ENCODE measurements around the gene ATL2. TPM values are rescaled to one million over a fixed set of nuclear protein-coding genes. Genes with fewer than 3 reads are reported as not detected.
"Not testable (repeated sequence)": the region's sequence is repeated elsewhere in the genome, so short reads cannot be mapped to it uniquely, and the experiment has no call there.

Gene ATL2
- total RNA-seq, 1 donor from 2014 or later, result 43.2 TPM

GRCh38 chr2:38386821-38387220 lies 9.7 kb upstream of the ATL2 start:
- intact Hi-C loops (cut with micrococcal nuclease), result no loop called here
- Mint-ChIP-seq H3K36me3 (ENCODE audit: low read depth) (no peaks in the 10 kb centered on the region), H3K9me3 (no peaks in the 10 kb centered on the region), H3K4me1 (peaks cover 10% of the 10 kb centered on the region), H3K27ac (no peak overlapping the region), H3K4me3 (no peak overlapping the region), H3K27me3 (peaks cover 13% of the 10 kb centered on the region)
- TF ChIP-seq CTCF (IDR thresholded peaks at IDR 0.05), result no peak
- DNase-seq (no peak), ATAC-seq (ENCODE audit: low read depth) (no peak)
- CTCF ChIA-PET, result no interaction called here
- POLR2A ChIA-PET, result no interaction called here

GRCh38 chr2:38386377-38386776 lies 9.3 kb upstream of the ATL2 start:
- TF ChIP-seq CTCF (IDR thresholded peaks at IDR 0.05), result no peak
- H3K36me3 Mint-ChIP-seq (ENCODE audit: low read depth), result no peaks in the 10 kb centered on the region
- peaks cover 10% of the 10 kb centered on the region for H3K4me1 Mint-ChIP-seq
- no peaks in the 10 kb centered on the region for H3K9me3 Mint-ChIP-seq
- H3K27ac Mint-ChIP-seq, result no peak overlapping the region
- CTCF ChIA-PET, result no interaction called here
- POLR2A ChIA-PET, result no interaction called here
- no peak for ATAC-seq (ENCODE audit: low read depth)
- no peak for DNase-seq
- no peak overlapping the region for H3K4me3 Mint-ChIP-seq
- peaks cover 10% of the 10 kb centered on the region for H3K27me3 Mint-ChIP-seq
- intact Hi-C loops (cut with micrococcal nuclease), result no loop called here

GRCh38 chr2:38384338-38384737 lies 7.3 kb upstream of the ATL2 start:
- DNase-seq (no peak), ATAC-seq (ENCODE audit: low read depth) (no peak)
- no peaks in the 10 kb centered on the region for H3K36me3 Mint-ChIP-seq (ENCODE audit: low read depth)
- TF ChIP-seq CTCF (IDR thresholded peaks at IDR 0.05), result no peak
- peaks cover 7% of the 10 kb centered on the region for H3K27me3 Mint-ChIP-seq
- H3K27ac Mint-ChIP-seq, result no peak overlapping the region
- ChIA-PET CTCF (no interaction called here), POLR2A (no interaction called here)
- no peaks in the 10 kb centered on the region for H3K9me3 Mint-ChIP-seq
- intact Hi-C loops (cut with micrococcal nuclease), result no loop called here
- H3K4me1 Mint-ChIP-seq, result peaks cover 19% of the 10 kb centered on the region
- no peak overlapping the region for H3K4me3 Mint-ChIP-seq

- H3K36me3 Mint-ChIP-seq (ENCODE audit: low read depth); H3K27me3 Mint-ChIP-seq; ATAC-seq (ENCODE audit: low read depth); H3K9me3 Mint-ChIP-seq; POLR2A ChIA-PET; DNase-seq; CTCF ChIA-PET; H3K4me3 Mint-ChIP-seq; intact Hi-C loops (cut with micrococcal nuclease); H3K27ac Mint-ChIP-seq: not testable (repeated sequence)
- peaks cover 15% of the 10 kb centered on the region for H3K4me1 Mint-ChIP-seq
These were observed 6.7 kb upstream of the ATL2 start for GRCh38 chr2:38383741-38384140.

- no peak for DNase-seq
- Mint-ChIP-seq H3K27ac (no peak overlapping the region), H3K27me3 (peaks cover 4% of the 10 kb centered on the region), H3K36me3 (ENCODE audit: low read depth) (no peaks in the 10 kb centered on the region), H3K4me1 (peaks cover 14% of the 10 kb centered on the region), H3K4me3 (no peak overlapping the region), H3K9me3 (no peaks in the 10 kb centered on the region)
- no peak for TF ChIP-seq CTCF (IDR thresholded peaks at IDR 0.05)
- intact Hi-C loops (cut with micrococcal nuclease), result no loop called here
- CTCF ChIA-PET, result no interaction called here
- ATAC-seq (ENCODE audit: low read depth), result no peak
- POLR2A ChIA-PET, result no interaction called here
These were observed 4.5 kb upstream of the ATL2 start for GRCh38 chr2:38381381-38382143.
